Glomerular visceral epithelial cell (primary cell): Measurements from ENCODE around the gene SLC7A7.
"Not testable (repeated sequence)": the region's sequence is repeated elsewhere in the genome, so short reads cannot be mapped to it uniquely, and the experiment has no call there.

ENCODE experiments used
- DNase-seq: peaks from one replicate; pipeline ENCODE4 v3.0.0-alpha.2; 2016; ENCODE audit errors: extremely low spot score

SLC7A7 gene

GRCh38 chr14:22814941-22815713 lies at the start of gene SLC7A7:
Gene SLC7A7, minus strand, starts transcription at chr14:22815435. Its CDS starts 2,037 bp downstream, at chr14:22813398.
- DNase-seq = peak; percentile 80

GRCh38 chr14:22864979-22865378 lies 49.7 kb upstream of the SLC7A7 start:
- no peak for DNase-seq

GRCh38 chr14:22861651-22862050 lies 46.4 kb upstream of the SLC7A7 start:
- DNase-seq = no peak

- DNase-seq = not testable (repeated sequence)
Observed at GRCh38 chr14:22860377-22860776, 45.1 kb upstream of the SLC7A7 start.

- DNase-seq = no peak
Observed at GRCh38 chr14:22856428-22856827, 41.2 kb upstream of the SLC7A7 start.

GRCh38 chr14:22854963-22855724 lies 39.9 kb upstream of the SLC7A7 start:
- DNase-seq = no peak

GRCh38 chr14:22854296-22854695 lies 39.1 kb upstream of the SLC7A7 start:
- not testable (repeated sequence) for DNase-seq

- DNase-seq = peak; percentile 92
Observed at GRCh38 chr14:22852940-22853767, 37.9 kb upstream of the SLC7A7 start.

- DNase-seq = no peak
Observed at GRCh38 chr14:22852599-22852939, 37.3 kb upstream of the SLC7A7 start.

- DNase-seq = not testable (repeated sequence)
Observed at GRCh38 chr14:22852178-22852577, 36.9 kb upstream of the SLC7A7 start.

- peak; percentile 96 for DNase-seq
Observed at GRCh38 chr14:22850944-22851764, 35.9 kb upstream of the SLC7A7 start.

GRCh38 chr14:22849212-22849819 lies 34.1 kb upstream of the SLC7A7 start:
- DNase-seq = peak; percentile 51

GRCh38 chr14:22848351-22849164 lies 33.3 kb upstream of the SLC7A7 start:
- DNase-seq = peak; percentile 81

GRCh38 chr14:22847661-22848341 lies 32.6 kb upstream of the SLC7A7 start:
- DNase-seq = peak; percentile 67

GRCh38 chr14:22846811-22847307 lies 31.6 kb upstream of the SLC7A7 start:
- no peak for DNase-seq

GRCh38 chr14:22845821-22846625 lies 30.8 kb upstream of the SLC7A7 start:
- DNase-seq = no peak

GRCh38 chr14:22845103-22845394 lies 29.8 kb upstream of the SLC7A7 start:
- DNase-seq = no peak

GRCh38 chr14:22844221-22845102 lies 29.2 kb upstream of the SLC7A7 start:
- DNase-seq = no peak
